Stimulated activated CD4-positive, alpha-beta T cell treated with anti-CD3 and anti-CD28 coated beads, Interleukin-1b, Interleukin-23, amount 100 ng/mL, for 4 hours (primary cell): ENCODE measurements around the gene WNT3A.

ENCODE experiments used
- DNase-seq, 2 donors: peaks; one replicate each; pipeline ENCODE4 v3.0.0-alpha.2; 2020; ENCODE audit warnings: low read depth in 2 of 2

The WNT3A gene

DNA sequence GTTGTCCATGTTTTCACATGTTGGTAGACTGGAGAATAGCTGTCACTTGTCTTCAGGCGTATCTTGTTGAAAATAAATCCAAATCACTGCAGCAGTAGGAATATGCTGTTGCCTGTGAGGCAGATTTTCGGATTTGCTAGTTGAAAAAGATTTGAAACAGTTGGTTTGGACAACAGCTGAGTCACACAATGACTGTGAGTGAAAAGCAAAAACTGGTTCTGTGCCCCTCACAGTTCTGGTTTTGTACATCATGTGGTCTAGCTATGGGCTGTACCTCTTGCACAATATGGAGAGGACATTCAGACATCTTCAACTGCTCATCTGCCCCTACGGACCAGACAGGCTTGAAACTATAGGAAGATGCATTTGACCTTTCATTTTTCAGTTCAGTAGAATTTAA is 77.5 kb downstream of the WNT3A start:
- DNase-seq, result no peak

DNA sequence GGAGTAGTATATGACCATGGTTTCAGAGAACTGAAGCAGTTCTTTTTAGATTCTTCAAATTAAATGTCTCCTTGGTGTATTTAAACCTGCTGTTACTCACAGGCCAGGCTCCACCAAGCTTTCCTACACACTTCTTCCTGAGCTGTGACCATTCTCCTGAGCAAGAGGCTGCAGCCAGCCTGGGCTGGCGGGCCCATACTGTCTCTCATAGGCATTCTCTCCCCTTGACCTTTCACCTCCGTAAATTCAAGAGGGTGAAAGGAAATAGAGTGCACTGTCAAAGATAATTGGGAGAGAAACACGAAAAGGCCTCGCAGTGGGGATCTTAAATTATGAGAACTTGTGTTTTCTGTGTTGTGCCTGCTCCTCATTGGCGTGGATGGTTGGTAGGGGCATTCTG is 78.0 kb downstream of the WNT3A start:
- no peak for DNase-seq

DNA sequence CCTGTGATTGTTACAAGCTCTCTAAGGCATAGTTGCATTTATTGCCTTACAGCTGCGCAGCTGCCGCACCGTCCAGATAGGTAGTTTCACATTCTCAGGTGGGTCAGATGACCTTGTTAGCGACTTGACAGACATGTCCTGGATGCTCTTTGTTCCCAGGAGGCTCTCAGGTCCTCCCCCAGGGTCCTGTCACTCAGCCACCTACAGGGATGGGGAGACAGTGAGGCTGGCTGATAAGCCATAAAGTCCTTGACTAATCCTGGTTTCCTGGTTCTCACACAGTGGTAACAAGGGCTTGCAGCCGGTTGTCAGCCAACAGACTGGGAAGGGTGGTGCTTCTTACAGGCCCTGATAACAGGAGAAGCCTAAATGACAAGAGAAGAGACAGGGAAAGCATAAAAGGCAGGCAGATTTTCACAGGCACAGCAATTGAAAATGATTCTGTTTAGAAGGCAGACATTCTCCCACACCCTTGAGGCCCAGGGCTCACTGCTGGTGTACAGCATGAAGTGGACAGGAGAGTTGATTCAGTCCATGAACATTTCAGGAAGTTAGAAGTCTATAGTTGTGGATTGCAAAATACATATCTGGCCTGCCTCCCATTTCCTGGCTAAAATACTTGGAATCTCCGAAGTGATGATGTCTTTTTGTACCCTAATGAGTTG is 78.6 kb downstream of the WNT3A start:
- DNase-seq, result no peak

DNA sequence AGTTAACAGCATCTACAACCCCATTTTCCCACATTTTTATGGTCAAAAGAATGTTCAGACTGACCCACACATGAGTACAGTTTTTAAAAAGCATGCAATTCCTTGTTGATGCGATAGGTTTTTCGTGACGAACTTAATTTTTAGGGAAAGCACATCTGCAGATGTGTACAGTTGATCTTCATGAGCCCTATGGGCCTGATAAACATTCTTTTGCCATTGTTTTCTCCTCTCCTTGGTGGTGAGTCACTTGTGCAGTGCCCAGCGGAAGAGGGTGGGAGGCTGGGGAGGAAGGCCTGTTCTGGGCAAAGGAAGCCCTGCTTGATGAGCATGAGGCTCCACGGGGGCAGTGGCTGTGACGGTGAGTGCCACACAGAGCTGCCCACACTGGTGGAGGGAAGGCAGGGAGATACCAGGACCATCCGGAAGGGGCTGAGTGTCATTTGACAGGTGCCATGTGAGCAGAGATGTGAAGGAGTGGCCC is 81.0 kb downstream of the WNT3A start:
- DNase-seq, result no peak

DNA sequence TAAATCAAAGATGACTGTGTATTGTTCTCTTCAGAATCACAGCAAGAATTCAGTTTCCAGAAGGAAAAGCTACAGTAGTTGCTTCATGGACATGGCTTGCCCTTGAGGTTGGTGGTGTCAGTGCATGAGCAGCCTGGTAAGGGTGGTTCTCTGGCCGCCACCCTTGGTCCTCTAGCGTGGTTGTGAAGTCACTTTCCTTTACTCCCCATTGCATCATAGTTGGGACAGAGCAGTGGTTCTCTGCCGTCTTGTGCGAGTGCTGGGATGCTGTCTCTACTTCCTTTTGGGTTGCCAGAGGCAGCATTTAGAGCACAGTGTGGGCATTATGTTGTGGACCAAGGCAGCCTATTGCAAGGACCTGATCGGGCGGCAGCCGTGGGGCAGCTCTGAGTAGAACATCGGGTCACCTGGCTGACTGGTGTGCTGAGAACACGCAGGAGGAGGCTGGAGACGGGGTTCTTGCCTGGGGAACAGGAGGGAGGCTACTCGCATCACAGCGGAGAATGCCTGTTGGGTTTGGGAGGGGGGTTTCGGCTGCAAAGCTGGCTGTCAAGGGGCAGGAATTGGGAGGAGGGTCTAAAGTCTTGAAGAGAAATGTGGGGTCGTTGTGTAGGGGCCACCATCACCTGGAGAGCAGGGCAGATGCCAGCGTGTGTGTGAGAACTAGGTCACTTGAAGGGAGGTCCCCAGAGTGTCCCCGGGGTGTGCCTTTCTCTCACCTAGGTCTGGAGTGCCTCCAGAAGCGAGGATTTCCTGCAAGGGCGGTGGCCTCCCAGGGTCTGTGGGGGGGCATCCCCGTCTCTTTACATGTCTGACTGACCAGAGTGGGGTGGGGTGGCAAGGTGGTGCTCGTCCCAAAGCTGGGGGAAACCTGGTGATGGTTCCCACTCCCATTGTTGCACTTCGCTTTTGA is 82.0 kb downstream of the WNT3A start:
- no peak for DNase-seq

DNA sequence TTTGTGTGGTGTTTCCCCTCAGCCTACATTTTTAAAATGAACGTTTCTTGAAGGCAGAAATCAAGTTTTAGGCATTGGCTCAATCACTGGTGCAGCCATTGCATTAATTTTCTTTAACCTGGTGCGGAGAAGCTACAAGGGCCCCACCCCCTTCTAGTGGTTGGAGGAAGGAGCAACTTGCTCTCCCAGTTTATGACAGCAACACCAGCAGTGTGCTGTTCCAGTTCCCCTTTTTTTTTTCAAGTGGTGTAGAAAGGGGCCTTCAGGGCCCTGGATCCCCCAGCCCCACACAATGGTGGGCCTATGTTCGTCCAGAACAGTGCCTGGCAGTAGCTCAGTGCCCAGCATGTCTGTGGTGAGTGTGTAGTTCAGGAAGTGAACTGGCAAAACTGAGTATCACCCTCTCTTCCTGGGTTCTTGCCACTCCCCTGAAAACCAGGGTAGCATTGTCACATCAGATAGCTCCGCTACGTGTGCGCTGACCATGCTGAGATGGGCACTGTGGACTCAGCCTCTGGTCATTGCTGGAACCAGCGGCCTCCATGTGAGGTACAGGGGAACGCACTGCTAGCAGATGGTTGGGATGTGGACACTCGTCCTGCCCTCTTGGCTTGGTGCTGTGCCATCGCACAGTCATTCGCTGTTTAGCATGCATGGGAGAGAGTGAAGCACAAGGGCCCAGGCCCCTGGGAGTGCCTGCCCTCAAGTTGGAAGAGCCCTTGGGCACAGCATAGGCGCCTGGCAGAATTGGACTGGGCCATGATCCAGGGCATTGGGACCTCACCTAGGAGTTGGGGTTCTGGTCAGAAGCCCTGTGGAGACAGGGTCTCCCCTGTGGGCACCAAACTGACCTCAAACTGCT is 83.0 kb downstream of the WNT3A start:
- no peak for DNase-seq

DNA sequence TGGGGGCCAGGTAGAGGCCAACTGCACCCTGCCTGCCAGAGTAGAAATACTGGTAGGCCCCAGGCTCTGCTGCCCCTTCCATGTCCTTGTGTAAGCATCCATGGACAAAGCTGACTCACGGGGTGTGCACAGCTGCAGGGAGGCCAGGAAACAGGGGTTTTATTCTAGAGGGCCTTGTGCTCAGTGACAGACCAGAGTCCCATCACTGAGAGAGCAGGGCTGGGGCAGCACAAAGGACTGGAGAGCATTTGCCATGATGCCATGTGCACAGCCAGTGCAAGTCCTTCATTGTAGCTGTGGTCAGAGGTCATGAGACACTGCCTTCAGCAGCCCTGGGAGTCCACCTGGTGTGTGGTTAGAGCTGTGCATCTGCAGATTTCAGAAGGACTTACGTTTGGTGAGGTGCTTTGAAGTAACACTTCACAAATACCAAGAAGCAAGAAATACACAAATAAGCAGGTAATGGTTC is 83.8 kb downstream of the WNT3A start:
- DNase-seq, result no peak

DNA sequence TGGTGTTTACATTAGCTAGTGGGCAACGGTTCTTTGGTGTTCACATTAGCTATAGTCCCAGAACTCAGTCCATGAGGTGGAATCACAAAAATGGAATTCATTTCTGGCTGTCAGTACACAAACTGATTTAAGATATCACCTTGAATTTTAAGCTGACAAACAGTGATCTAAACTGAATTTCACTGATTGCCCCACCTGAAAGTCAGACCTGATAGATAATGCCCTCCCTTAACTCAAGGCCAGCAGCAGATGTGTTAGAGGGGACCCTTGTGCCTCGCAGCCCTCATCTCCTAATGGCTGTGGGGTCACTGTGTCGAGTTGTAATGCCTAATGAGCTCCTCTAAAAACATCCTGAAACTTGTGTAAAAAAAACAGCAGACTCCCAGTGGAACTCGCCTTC is 84.3 kb downstream of the WNT3A start:
- no peak for DNase-seq

DNA sequence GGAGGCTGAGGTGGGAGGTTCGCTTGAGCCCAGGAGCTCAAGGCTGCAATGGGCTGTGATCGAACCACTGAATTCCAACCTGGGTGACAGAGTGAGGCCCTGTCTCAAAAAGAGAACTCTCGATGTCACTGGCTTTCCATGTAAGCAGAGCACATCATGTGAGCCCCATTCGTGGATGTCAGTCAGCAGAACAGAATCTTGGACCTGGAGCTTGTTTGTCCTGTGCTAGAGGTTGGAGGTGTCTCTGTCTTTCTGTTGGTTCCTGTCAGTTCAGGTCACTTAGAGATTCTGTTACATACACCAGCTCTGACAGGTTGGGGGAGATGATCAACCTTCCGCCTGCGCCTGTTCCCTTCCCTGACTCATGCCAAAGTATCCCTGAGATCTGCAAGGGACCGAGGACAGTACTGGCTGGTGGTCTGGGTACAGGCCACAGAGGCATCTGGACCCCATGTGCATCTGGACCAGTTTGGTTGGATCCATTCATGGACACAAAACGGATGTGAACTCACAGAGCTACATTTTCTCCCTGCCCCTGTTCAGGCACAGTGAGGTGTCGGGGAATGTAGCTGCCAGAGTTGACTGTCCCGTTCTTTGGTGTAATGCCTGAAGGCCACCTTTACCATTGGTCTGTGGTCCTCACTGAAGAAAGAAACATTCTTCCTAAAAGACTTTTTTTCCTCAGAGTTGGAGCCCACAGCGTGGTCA is 85.7 kb downstream of the WNT3A start:
- DNase-seq, result no peak

DNA sequence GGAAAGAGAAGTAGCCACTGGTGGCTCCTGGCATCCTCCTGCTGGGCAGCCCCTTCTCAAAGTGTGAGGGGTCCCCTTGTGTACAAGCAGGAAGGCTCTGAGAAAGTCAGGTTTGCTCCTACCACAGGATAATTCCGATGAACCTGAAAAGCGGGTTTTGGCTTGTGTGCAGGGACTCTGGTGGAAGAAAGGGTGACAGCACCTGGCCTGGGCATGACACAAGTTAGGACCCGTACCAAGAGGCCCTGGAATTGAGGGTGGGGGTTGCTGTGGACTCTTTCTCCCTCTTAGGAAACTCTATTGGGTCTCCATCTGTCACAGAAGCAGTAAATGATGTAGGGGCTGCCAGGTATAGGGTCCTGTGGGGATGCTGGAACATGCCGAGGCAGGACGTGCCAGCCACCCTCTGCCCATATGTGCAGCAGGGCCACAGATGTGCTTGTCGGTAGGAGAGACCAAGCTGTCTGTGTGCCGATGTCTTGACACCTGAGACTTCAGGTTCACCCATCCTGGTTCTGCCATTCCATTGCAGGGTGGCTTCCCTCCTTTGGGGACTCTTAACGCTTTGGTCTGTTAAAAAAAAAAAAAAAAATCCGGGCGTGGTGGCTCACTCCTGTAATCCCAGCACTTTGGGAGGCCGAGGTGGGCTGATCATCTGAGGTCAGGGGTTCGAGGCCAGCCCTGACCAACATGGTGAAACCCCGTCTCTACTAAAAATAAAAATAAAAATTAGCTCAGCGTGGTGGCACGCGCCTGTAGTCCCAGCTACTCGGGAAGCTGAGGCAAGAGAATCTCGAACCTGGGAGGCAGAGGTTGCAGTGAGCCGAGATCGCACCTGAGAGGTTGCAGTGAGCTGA is 86.5 kb downstream of the WNT3A start:
- DNase-seq, result no peak

DNA sequence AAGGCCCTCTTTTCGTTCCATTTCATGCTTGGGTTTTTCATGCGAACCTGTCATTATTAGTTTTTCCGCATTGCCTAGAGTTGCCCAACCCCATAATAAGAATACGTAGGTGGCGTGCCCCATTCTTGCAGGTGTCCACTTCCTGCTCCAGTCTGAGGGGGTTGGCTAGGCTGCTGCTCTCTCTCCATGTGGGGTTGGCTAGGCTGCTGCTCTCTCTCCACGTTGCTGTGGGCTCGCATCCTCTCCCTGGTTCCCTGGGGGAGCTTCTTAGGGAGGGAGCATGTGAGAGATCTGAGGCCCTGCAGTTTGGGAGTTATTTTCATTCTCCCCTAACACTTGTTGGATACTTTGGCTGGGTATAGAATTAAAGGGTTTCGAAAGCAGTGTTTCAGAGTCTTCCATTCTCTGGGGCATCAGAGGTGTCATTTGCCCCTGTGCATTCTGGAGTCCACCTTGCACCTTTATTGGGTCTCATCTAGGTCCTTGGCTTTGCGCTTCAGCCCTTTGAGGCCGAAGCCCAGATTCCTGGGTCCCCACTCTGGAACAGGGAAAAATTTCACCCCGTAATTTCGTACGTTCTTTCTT is 87.7 kb downstream of the WNT3A start:
- DNase-seq, result no peak

DNA sequence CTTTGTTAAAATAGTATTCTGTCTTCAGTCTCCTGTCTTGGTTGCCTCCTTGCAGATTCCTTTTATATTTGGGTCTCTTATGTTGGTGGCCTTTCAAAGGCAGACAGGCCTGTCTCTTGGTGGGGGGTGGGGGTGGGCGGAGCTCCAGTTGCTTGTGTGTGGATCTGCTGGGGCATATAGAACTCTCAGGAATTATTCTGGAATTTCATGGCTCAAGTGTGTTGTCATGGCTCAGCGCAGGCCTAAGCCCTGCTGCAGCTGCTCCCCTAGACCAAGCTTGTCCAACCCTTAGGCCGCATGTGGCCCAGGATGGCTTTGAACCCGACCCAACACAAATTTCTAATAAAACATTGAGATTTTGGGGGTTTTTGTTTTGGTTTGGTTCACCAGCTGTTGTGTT is 88.4 kb downstream of the WNT3A start:
- no peak for DNase-seq

DNA sequence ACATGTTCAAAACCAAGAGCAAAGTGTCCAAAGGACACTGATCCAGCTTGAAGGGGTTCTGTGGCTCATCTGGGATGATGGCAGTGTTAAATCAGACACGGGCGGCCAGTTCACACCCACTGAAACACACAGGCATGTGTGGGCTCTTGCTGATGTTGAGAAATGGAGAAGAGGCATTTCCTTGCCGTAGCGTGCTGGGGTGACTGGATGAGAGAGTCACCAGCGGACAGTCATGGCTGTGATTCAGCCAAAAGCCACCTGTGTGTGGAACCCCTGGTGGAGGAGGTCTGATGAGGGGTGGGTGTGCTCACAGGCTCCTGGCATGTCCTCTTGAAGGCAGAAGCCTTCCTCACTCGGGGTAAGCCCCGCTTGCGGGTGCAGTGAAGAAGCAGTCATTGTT is 89.1 kb downstream of the WNT3A start:
- no peak for DNase-seq

DNA sequence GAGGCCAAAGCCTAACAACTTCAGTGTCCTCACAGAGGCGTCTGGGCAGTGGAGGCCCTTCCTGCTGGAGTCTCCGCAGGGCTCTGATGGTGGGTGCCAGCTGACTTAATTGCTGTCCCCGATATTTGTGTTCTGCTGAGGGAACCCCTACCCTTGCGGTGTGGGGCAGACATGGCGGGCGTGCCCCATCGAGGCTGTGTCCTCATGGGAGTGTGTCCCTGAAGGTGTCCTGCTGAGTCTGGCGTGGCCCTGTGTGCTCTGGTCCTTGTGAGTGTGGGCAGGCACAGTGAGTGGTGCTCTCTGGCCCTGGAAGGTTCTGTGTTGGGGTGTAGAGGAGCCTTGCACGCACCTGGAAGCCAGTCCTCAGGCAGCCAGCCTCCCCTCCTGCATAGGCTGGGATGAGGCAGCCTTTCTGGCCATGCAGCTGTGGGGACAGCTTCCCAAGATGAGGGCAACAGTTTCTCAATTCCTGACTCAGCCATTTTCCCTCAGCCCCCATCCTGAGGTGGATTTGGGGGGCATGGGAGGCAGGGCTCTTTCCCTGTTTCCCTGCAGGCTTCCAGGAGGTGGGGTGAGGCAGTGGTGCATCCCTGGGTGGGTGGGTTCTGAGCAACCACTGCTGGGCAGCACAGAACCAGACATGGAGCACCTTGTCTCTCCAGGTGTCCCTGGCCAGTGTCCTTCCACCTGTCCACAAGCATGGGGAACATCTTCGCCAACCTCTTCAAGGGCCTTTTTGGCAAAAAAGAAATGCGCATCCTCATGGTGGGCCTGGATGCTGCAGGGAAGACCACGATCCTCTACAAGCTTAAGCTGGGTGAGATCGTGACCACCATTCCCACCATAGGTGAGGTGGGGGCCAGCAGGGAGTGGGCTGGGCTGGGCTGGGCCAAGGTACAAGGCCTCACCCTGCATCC is 89.9 kb downstream of the WNT3A start:
- no peak for DNase-seq

DNA sequence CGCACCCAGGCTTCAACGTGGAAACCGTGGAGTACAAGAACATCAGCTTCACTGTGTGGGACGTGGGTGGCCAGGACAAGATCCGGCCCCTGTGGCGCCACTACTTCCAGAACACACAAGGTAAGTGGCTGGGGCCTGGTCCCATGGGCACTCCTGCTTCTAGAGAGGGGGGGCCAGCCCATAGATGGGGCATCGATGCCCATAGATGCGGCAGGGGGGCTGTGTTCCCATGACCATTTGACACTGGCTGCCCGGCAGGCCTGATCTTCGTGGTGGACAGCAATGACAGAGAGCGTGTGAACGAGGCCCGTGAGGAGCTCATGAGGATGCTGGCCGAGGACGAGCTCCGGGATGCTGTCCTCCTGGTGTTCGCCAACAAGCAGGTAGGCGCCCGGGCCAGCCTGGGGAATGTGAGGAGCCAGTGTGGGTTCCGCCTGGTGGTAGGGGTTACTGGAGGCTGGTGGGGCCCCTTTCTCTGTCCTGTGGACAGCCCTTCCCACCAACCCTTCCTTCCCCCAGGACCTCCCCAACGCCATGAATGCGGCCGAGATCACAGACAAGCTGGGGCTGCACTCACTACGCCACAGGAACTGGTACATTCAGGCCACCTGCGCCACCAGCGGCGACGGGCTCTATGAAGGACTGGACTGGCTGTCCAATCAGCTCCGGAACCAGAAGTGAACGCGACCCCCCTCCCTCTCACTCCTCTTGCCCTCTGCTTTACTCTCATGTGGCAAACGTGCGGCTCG is 90.7 kb downstream of the WNT3A start:
- DNase-seq, result no peak

DNA sequence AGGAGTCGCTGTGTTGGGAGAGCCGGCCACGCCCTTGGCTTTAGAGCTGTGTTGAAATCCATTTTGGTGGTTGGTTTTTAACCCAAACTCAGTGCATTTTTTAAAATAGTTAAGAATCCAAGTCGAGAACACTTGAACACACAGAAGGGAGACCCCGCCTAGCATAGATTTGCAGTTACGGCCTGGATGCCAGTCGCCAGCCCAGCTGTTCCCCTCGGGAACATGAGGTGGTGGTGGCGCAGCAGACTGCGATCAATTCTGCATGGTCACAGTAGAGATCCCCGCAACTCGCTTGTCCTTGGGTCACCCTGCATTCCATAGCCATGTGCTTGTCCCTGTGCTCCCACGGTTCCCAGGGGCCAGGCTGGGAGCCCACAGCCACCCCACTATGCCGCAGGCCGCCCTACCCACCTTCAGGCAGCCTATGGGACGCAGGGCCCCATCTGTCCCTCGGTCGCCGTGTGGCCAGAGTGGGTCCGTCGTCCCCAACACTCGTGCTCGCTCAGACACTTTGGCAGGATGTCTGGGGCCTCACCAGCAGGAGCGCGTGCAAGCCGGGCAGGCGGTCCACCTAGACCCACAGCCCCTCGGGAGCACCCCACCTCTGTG is 91.6 kb downstream of the WNT3A start:
- DNase-seq, result no peak

DNA sequence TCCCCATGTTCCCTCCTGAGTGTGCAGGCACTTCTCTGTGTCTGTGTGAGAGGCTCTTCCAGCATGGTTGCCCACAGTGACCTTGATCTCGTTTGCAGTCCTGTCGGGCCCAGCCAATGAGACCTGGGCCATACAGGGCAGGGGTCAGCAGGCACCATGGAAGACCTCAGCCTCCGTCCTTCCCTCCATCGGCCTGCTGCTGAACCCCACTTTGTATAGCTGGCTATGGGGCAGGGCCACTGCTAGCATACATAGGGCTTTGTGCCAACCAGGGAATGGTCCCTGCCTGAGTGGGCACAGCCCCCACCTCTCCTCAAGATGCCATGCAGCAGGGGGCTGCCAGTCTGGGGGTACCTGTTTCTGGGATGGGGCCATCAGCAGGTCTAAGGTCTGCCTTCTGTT is 92.5 kb downstream of the WNT3A start:
- no peak for DNase-seq
